ENCODE data around the gene RAP1GDS1.

DNA sequence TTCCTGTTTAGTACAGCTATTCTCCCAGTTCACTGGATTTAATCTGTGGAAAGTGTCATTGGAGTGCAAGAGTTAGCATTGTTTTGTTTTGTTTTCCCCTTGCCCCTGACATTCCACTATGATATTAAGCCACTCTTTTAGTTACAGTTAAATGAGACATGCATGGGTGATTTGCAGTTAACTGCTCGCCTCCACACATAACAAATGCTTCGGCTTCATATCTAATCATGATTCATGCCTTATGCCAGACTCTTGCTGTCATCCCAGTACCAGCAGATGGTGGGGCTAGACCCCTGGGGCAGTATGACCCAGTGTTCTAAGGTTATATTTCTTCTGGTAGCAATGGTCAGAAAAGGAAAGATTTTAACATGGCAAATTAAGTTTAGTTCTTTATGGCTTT lies 80.1 kb downstream of the RAP1GDS1 start:
- TF ChIP-seq RAD21 (IDR thresholded peaks at IDR 0.05; ENCODE audit: low read length) (peak; percentile 30; the same call in 1 of the 2 replicates), RXRA (IDR thresholded peaks at IDR 0.05; ENCODE audit: borderline replicate concordance, low read depth) (no peak), SMC3 (IDR thresholded peaks at IDR 0.05; ENCODE audit: low read depth, low read length) (no peak), NFIC (IDR thresholded peaks at IDR 0.05; ENCODE audit: borderline replicate concordance) (no peak), ELF1 (IDR thresholded peaks at IDR 0.05) (no peak), EP300 (IDR thresholded peaks at IDR 0.05; ENCODE audit: borderline replicate concordance in 1 of 2, low read depth in 1 of 2, low read length in 1 of 2) (peak in 1 of 2 experiments; percentile 62; a peak in 2 of 4 replicates), POLR2AphosphoS5 (IDR thresholded peaks at IDR 0.05; ENCODE audit: low read depth, low read length) (no peak), JUND (IDR thresholded peaks at IDR 0.05) (no peak), MXI1 (IDR thresholded peaks at IDR 0.05; ENCODE audit: low read depth, low read length) (peak; percentile 63; the same call in 1 of the 2 replicates), EZH2phosphoT487 (IDR thresholded peaks at IDR 0.05; ENCODE audit: borderline replicate concordance, low read depth) (no peak)
- TF ChIP-seq, protein P1, sequence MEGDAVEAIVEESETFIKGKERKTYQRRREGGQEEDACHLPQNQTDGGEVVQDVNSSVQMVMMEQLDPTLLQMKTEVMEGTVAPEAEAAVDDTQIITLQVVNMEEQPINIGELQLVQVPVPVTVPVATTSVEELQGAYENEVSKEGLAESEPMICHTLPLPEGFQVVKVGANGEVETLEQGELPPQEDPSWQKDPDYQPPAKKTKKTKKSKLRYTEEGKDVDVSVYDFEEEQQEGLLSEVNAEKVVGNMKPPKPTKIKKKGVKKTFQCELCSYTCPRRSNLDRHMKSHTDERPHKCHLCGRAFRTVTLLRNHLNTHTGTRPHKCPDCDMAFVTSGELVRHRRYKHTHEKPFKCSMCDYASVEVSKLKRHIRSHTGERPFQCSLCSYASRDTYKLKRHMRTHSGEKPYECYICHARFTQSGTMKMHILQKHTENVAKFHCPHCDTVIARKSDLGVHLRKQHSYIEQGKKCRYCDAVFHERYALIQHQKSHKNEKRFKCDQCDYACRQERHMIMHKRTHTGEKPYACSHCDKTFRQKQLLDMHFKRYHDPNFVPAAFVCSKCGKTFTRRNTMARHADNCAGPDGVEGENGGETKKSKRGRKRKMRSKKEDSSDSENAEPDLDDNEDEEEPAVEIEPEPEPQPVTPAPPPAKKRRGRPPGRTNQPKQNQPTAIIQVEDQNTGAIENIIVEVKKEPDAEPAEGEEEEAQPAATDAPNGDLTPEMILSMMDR (IDR thresholded peaks at IDR 0.05) = no peak
- TF ChIP-seq, protein P2, sequence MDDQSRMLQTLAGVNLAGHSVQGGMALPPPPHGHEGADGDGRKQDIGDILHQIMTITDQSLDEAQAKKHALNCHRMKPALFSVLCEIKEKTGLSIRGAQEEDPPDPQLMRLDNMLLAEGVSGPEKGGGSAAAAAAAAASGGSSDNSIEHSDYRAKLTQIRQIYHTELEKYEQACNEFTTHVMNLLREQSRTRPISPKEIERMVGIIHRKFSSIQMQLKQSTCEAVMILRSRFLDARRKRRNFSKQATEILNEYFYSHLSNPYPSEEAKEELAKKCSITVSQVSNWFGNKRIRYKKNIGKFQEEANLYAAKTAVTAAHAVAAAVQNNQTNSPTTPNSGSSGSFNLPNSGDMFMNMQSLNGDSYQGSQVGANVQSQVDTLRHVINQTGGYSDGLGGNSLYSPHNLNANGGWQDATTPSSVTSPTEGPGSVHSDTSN (IDR thresholded peaks at IDR 0.05) = peak; percentile 27; the same call in 1 of the 2 replicates
- TF ChIP-seq, protein P3, sequence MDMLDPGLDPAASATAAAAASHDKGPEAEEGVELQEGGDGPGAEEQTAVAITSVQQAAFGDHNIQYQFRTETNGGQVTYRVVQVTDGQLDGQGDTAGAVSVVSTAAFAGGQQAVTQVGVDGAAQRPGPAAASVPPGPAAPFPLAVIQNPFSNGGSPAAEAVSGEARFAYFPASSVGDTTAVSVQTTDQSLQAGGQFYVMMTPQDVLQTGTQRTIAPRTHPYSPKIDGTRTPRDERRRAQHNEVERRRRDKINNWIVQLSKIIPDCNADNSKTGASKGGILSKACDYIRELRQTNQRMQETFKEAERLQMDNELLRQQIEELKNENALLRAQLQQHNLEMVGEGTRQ (IDR thresholded peaks at IDR 0.05; ENCODE audit: borderline replicate concordance, low read depth, low read length) = no peak
- TF ChIP-seq, protein P4, sequence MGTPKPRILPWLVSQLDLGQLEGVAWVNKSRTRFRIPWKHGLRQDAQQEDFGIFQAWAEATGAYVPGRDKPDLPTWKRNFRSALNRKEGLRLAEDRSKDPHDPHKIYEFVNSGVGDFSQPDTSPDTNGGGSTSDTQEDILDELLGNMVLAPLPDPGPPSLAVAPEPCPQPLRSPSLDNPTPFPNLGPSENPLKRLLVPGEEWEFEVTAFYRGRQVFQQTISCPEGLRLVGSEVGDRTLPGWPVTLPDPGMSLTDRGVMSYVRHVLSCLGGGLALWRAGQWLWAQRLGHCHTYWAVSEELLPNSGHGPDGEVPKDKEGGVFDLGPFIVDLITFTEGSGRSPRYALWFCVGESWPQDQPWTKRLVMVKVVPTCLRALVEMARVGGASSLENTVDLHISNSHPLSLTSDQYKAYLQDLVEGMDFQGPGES (IDR thresholded peaks at IDR 0.05; ENCODE audit: low read depth, low read length) = no peak
